Activated CD4-positive, alpha-beta T cell treated with anti-CD3 and anti-CD28 coated beads, Interleukin-2, amount 10 ng/mL, durations not matched to agents 24 days and 14 days (primary cell): ENCODE data around the gene RGS10. TPM values are rescaled to one million over a fixed set of nuclear protein-coding genes. Genes with fewer than 3 reads are reported as not detected.
A peak's percentile ranks its signal among the peaks of the same experiment; 100 is the strongest.

ENCODE experiments used
- DNase-seq: peaks from one replicate; pipeline ENCODE4 v3.0.0; 2022
- H3K27ac Mint-ChIP-seq: one replicate; pipeline ENCODE4 v1.8.0; 2022; ENCODE audit warnings: mild to moderate bottlenecking, mixed read lengths
- H3K27me3 Mint-ChIP-seq: one replicate; pipeline ENCODE4 v1.8.0; 2022; ENCODE audit warnings: mixed read lengths
- H3K36me3 Mint-ChIP-seq: one replicate; pipeline ENCODE4 v1.8.0; 2022; ENCODE audit warnings: low read depth, mild to moderate bottlenecking, mixed read lengths
- H3K4me1 Mint-ChIP-seq: one replicate; pipeline ENCODE4 v1.8.0; 2021; ENCODE audit warnings: mixed read lengths
- H3K4me3 Mint-ChIP-seq: one replicate; pipeline ENCODE4 v1.8.0; 2022; ENCODE audit warnings: mild to moderate bottlenecking, moderate library complexity, mixed read lengths
- H3K9me3 Mint-ChIP-seq: one replicate; pipeline ENCODE4 v1.8.0; 2021; ENCODE audit warnings: mixed read lengths
- intact Hi-C: fragments of 100-400 bp; cut with micrococcal nuclease; formaldehyde crosslinking; loops from one replicate; pipeline ENCODE4 v1.15.1; 2023
- total RNA-seq: library from RNA; stranded (reverse); gene quantifications from 2 replicates; pipeline ENCODE4 v1.2.3, GENCODE V29; 2022

The RGS10 gene
- total RNA-seq, 1 donor from 2014 or later, result 137 TPM

- Mint-ChIP-seq H3K4me3 (no peak overlapping the region), H3K27me3 (no peaks in the 10 kb centered on the region), H3K36me3 (peaks cover 77% of the 10 kb centered on the region), H3K9me3 (no peaks in the 10 kb centered on the region), H3K4me1 (peaks cover 66% of the 10 kb centered on the region), H3K27ac (peak overlapping the region; percentile 71)
- intact Hi-C loops, result loop anchor here (2.0 to 5.0 kb wide), 4 partner anchors 13 to 297 kb away; partner anchors contain the start of genes GRK5 and TIAL1
- no peak for DNase-seq
These were observed 38.7 kb downstream of the RGS10 start for GRCh38 chr10:119503821-119504220.

- no peak for DNase-seq
- intact Hi-C loops, result loop anchor here (1.0 to 5.0 kb wide), 5 partner anchors 14 to 296 kb away; partner anchors contain the start of genes GRK5 and TIAL1
- Mint-ChIP-seq H3K9me3 (no peaks in the 10 kb centered on the region), H3K4me3 (peak overlapping the region; percentile 72), H3K27ac (peak overlapping the region; percentile 97), H3K27me3 (no peaks in the 10 kb centered on the region), H3K4me1 (peaks cover 68% of the 10 kb centered on the region), H3K36me3 (peaks cover 78% of the 10 kb centered on the region)
These were observed 39.8 kb downstream of the RGS10 start for GRCh38 chr10:119502618-119503155.

GRCh38 chr10:119502209-119502608 is 40.3 kb downstream of the RGS10 start:
- Mint-ChIP-seq H3K27me3 (no peaks in the 10 kb centered on the region), H3K4me1 (peaks cover 73% of the 10 kb centered on the region), H3K4me3 (peak overlapping the region; percentile 72), H3K36me3 (peaks cover 82% of the 10 kb centered on the region), H3K9me3 (no peaks in the 10 kb centered on the region), H3K27ac (peak overlapping the region; percentile 97)
- intact Hi-C loops, result loop anchor here (1.0 to 5.0 kb wide), 5 partner anchors 15 to 295 kb away; partner anchors contain the start of genes GRK5 and TIAL1
- peak; percentile 93 for DNase-seq

GRCh38 chr10:119501690-119502089 is 40.8 kb downstream of the RGS10 start:
- Mint-ChIP-seq H3K27ac (peak overlapping the region; percentile 97), H3K36me3 (peaks cover 78% of the 10 kb centered on the region), H3K27me3 (no peaks in the 10 kb centered on the region), H3K4me1 (peaks cover 73% of the 10 kb centered on the region), H3K9me3 (no peaks in the 10 kb centered on the region), H3K4me3 (peak overlapping the region; percentile 72)
- peak; percentile 71 for DNase-seq
- intact Hi-C loops, result loop anchor here (1.0 to 5.0 kb wide), 5 partner anchors 15 to 295 kb away; partner anchors contain the start of genes GRK5 and TIAL1

GRCh38 chr10:119500821-119501220 is 41.7 kb downstream of the RGS10 start:
- H3K4me3 Mint-ChIP-seq, result no peak overlapping the region
- intact Hi-C loops, result loop anchor here (5.0 kb wide), 2 partner anchors 96 to 194 kb away; partner anchors contain the start of gene TIAL1

GRCh38 chr10:119500123-119500795 is 42.3 kb downstream of the RGS10 start:
- H3K4me3 Mint-ChIP-seq, result peak overlapping the region; percentile 37
- intact Hi-C loops, result loop anchor here (5.0 kb wide), 2 partner anchors 97 to 193 kb away; partner anchors contain the start of gene TIAL1
- H3K36me3 Mint-ChIP-seq, result peaks cover 72% of the 10 kb centered on the region
- no peak for DNase-seq
- H3K27me3 Mint-ChIP-seq, result no peaks in the 10 kb centered on the region
- H3K4me1 Mint-ChIP-seq, result peaks cover 76% of the 10 kb centered on the region
- no peaks in the 10 kb centered on the region for H3K9me3 Mint-ChIP-seq
- peak overlapping the region; percentile 74 for H3K27ac Mint-ChIP-seq

More at GRCh38 chr10:119500821-119501220, 41.7 kb downstream of the RGS10 start:
- H3K27me3 Mint-ChIP-seq, result no peaks in the 10 kb centered on the region
- peaks cover 78% of the 10 kb centered on the region for H3K36me3 Mint-ChIP-seq
- DNase-seq, result no peak
- no peaks in the 10 kb centered on the region for H3K9me3 Mint-ChIP-seq
- H3K27ac Mint-ChIP-seq, result peak overlapping the region; percentile 74
- peaks cover 77% of the 10 kb centered on the region for H3K4me1 Mint-ChIP-seq

GRCh38 chr10:119499677-119500002 is 42.9 kb downstream of the RGS10 start:
- H3K27me3 Mint-ChIP-seq, result no peaks in the 10 kb centered on the region
- no peaks in the 10 kb centered on the region for H3K9me3 Mint-ChIP-seq
- peaks cover 67% of the 10 kb centered on the region for H3K36me3 Mint-ChIP-seq
- no peak for DNase-seq
- H3K4me1 Mint-ChIP-seq, result peaks cover 78% of the 10 kb centered on the region
- peak overlapping the region; percentile 68 for H3K4me3 Mint-ChIP-seq
- H3K27ac Mint-ChIP-seq, result peak overlapping the region; percentile 89
- intact Hi-C loops, result loop anchor here (5.0 kb wide), 4 partner anchors 98 to 203 kb away; partner anchors contain the start of genes BAG3 and TIAL1

GRCh38 chr10:119498889-119499676 is 43.4 kb downstream of the RGS10 start:
- H3K27ac Mint-ChIP-seq, result peak overlapping the region; percentile 89
- H3K4me3 Mint-ChIP-seq, result peak overlapping the region; percentile 68
- intact Hi-C loops, result loop anchor here (5.0 kb wide), 2 partner anchors 153 to 203 kb away; partner anchors contain the start of gene BAG3
- H3K4me1 Mint-ChIP-seq, result peaks cover 81% of the 10 kb centered on the region
- H3K36me3 Mint-ChIP-seq, result peaks cover 61% of the 10 kb centered on the region
- no peaks in the 10 kb centered on the region for H3K9me3 Mint-ChIP-seq
- no peaks in the 10 kb centered on the region for H3K27me3 Mint-ChIP-seq
- DNase-seq, result no peak

GRCh38 chr10:119497243-119497642 is 45.3 kb downstream of the RGS10 start:
- intact Hi-C loops, result loop anchor here (2.0 to 5.0 kb wide), 3 partner anchors 18 to 205 kb away; partner anchors contain the start of gene BAG3
- Mint-ChIP-seq H3K4me1 (peaks cover 76% of the 10 kb centered on the region), H3K36me3 (peaks cover 51% of the 10 kb centered on the region), H3K4me3 (peak overlapping the region; percentile 8), H3K9me3 (no peaks in the 10 kb centered on the region), H3K27ac (peak overlapping the region; percentile 86), H3K27me3 (no peaks in the 10 kb centered on the region)
- no peak for DNase-seq

GRCh38 chr10:119496273-119496672 is 46.2 kb downstream of the RGS10 start:
- peaks cover 45% of the 10 kb centered on the region for H3K36me3 Mint-ChIP-seq
- DNase-seq, result peak; percentile 79
- peak overlapping the region; percentile 86 for H3K27ac Mint-ChIP-seq
- peaks cover 74% of the 10 kb centered on the region for H3K4me1 Mint-ChIP-seq
- no peaks in the 10 kb centered on the region for H3K9me3 Mint-ChIP-seq
- no peaks in the 10 kb centered on the region for H3K27me3 Mint-ChIP-seq
- intact Hi-C loops, result loop anchor here (1.0 to 5.0 kb wide), 4 partner anchors 17 to 206 kb away; partner anchors contain the start of gene BAG3
- peak overlapping the region; percentile 63 for H3K4me3 Mint-ChIP-seq

GRCh38 chr10:119495545-119495944 is 47.0 kb downstream of the RGS10 start:
- Mint-ChIP-seq H3K4me1 (peaks cover 69% of the 10 kb centered on the region), H3K36me3 (peaks cover 39% of the 10 kb centered on the region), H3K27me3 (no peaks in the 10 kb centered on the region), H3K27ac (peak overlapping the region; percentile 63), H3K9me3 (no peaks in the 10 kb centered on the region), H3K4me3 (no peak overlapping the region)
- intact Hi-C loops, result loop anchor here (5.0 kb wide), 2 partner anchors 157 to 207 kb away; partner anchors contain the start of gene BAG3
- no peak for DNase-seq

GRCh38 chr10:119495021-119495505 is 47.5 kb downstream of the RGS10 start:
- intact Hi-C loops, result loop anchor here (5.0 kb wide), 2 partner anchors 157 to 207 kb away; partner anchors contain the start of gene BAG3
- no peak for DNase-seq
- Mint-ChIP-seq H3K36me3 (peaks cover 34% of the 10 kb centered on the region), H3K4me1 (peaks cover 65% of the 10 kb centered on the region), H3K4me3 (no peak overlapping the region), H3K27me3 (no peaks in the 10 kb centered on the region), H3K9me3 (no peaks in the 10 kb centered on the region), H3K27ac (peak overlapping the region; percentile 63)
